HG02623 (cell line): Measurements from ENCODE around the gene CPSF4.
"Not testable (repeated sequence)": the region's sequence is repeated elsewhere in the genome, so short reads cannot be mapped to it uniquely, and the experiment has no call there.

ENCODE experiments used
- ATAC-seq: cut with Tn5 transposase; IDR thresholded peaks from one replicate; pipeline ENCODE4 v1.9.1; 2021; ENCODE audit warnings: moderate library complexity; ENCODE audit not compliant: unreplicated experiment

Gene CPSF4

GRCh38 chr7:99478464-99479440, 40.0 kb downstream of the CPSF4 start:
- ATAC-seq: no peak

GRCh38 chr7:99485094-99485493, 46.4 kb downstream of the CPSF4 start:
- ATAC-seq: no peak

- ATAC-seq: no peak
These were observed 50.5 kb downstream of the CPSF4 start for GRCh38 chr7:99489235-99489634.

GRCh38 chr7:99490878-99491277, 52.1 kb downstream of the CPSF4 start:
- ATAC-seq: no peak

GRCh38 chr7:99493823-99494222, 55.1 kb downstream of the CPSF4 start:
- no peak for ATAC-seq

- no peak for ATAC-seq
These were observed 59.2 kb downstream of the CPSF4 start for GRCh38 chr7:99497766-99498545.

- no peak for ATAC-seq
These were observed 59.8 kb downstream of the CPSF4 start for GRCh38 chr7:99498546-99498944.

- ATAC-seq: no peak
These were observed 60.6 kb downstream of the CPSF4 start for GRCh38 chr7:99499371-99499720.

- no peak for ATAC-seq
These were observed 61.2 kb downstream of the CPSF4 start, which contains the start of gene ZNF394 for GRCh38 chr7:99499721-99500636. Gene ZNF394, minus strand, starts transcription at chr7:99500281. Its CDS starts 188 bp downstream, at chr7:99500093.

- no peak for ATAC-seq
These were observed 61.9 kb downstream of the CPSF4 start for GRCh38 chr7:99500637-99501009.

- not testable (repeated sequence) for ATAC-seq
These were observed 62.5 kb downstream of the CPSF4 start for GRCh38 chr7:99501236-99501635.

GRCh38 chr7:99504281-99504602, 65.5 kb downstream of the CPSF4 start:
- no peak for ATAC-seq

GRCh38 chr7:99504603-99505323, 66.0 kb downstream of the CPSF4 start, which contains the start of gene ZKSCAN5:
Gene ZKSCAN5, plus strand, starts transcription at chr7:99504662. Its CDS starts 1,383 bp downstream, at chr7:99506045.
- peak; percentile 74 for ATAC-seq

GRCh38 chr7:99505324-99505662, 66.5 kb downstream of the CPSF4 start:
- peak; percentile 3 for ATAC-seq
